Upper lobe of right lung (tissue), 1 donor: ENCODE results near the gene RBFOX1. TPM values are rescaled to one million over a fixed set of nuclear protein-coding genes. Genes with fewer than 3 reads are reported as not detected.

ENCODE experiments used
- ATAC-seq: fragments of 200-7000 bp; cut with Tn5 transposase; one replicate; pipeline ENCODE4 v1.9.1; 2020; ENCODE audit warnings: mild to moderate bottlenecking, moderate library complexity
- DNase-seq: peaks from one replicate; pipeline ENCODE4 v3.0.0-alpha.2; 2020
- H3K27ac ChIP-seq: fragments of 200-600 bp; one replicate; pipeline ENCODE4 v1.8.0; 2022
- H3K27me3 ChIP-seq: fragments of 200-600 bp; one replicate; pipeline ENCODE4 v1.8.0; 2022; ENCODE audit warnings: mild to moderate bottlenecking
- H3K36me3 ChIP-seq: fragments of 200-600 bp; one replicate; pipeline ENCODE4 v1.8.0; 2022
- H3K4me1 ChIP-seq: fragments of 200-600 bp; one replicate; pipeline ENCODE4 v1.8.0; 2022
- H3K4me3 ChIP-seq: fragments of 200-600 bp; one replicate; pipeline ENCODE4 v1.8.0; 2022; ENCODE audit warnings: mild to moderate bottlenecking
- H3K9me3 ChIP-seq: fragments of 200-600 bp; one replicate; pipeline ENCODE4 v1.8.0; 2022
- CTCF ChIP-seq: fragments of 200-600 bp; IDR thresholded peaks from one replicate; pipeline ENCODE4 v1.8.0; 2022; ENCODE audit warnings: antibody characterized with exemption
- intact Hi-C: fragments of 100-400 bp; cut with DNase I; formaldehyde crosslinking; loops from one replicate; pipeline ENCODE4 v1.11.0; 2022
- total RNA-seq: library from RNA; stranded (reverse); fragmentation: NEBNext Ultra II Directional; extraction: Animal tissue kit (Norgen Biotek cat#: 25700); gene quantifications from one replicate; pipeline ENCODE4 v1.2.1, GENCODE V29; 2021
- donor health status: DM: no; HTN: yes; CAD: no; lungs with severe emphysema.

Gene RBFOX1
- total RNA-seq, 1 donor from 2014 or later, result not detected

DNA sequence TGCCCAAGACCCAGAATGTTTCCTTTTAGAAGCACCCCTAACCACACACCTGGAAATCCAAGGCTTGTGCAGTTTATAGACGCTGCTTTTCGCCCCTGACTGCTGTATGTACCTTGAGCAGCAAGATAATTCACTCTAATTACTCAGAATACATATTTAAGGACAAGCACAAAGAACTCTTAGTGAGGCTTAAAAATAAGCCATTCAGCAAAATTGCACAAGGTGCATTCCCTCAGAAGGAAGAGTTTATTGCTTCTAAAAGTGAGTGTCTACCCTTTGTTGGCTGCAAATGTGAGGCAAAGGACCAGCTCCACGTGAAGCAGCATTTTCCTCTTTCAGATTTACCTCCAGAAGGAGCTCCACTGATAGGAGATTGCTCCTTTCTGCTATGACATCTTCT is 208.4 kb downstream of the RBFOX1 start:
- Histone ChIP-seq H3K27ac (no peak overlapping the region), H3K27me3 (no peaks in the 10 kb centered on the region), H3K4me3 (no peak overlapping the region), H3K4me1 (no peaks in the 10 kb centered on the region), H3K9me3 (no peaks in the 10 kb centered on the region), H3K36me3 (no peaks in the 10 kb centered on the region)
- intact Hi-C loops, result no loop called here
- no peak for TF ChIP-seq CTCF
- DNase-seq, result no peak
- no peak for ATAC-seq

DNA sequence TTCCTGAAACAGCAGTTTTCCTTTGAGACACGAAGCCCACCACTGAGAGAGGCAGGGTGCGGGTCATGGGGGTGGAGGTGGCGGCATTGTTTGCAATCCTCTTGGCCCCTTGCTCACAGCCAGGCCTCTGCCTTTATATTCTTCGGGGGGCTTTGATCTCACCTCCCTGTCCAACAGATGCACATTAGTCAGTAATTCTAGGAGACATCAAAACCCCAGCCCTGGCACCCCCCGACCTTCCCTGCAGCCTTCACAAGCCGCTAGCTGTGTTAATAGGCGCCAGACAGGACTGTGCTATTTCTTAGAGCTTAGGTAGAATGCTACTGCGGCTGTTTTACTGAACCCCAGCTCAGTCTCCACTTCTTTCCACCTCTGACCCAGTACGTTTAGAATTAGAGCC is 212.6 kb downstream of the RBFOX1 start:
- H3K27ac ChIP-seq, result no peak overlapping the region
- no peaks in the 10 kb centered on the region for H3K27me3 ChIP-seq
- ATAC-seq (no peak), DNase-seq (no peak)
- H3K36me3 ChIP-seq, result no peaks in the 10 kb centered on the region
- TF ChIP-seq CTCF, result no peak
- no peak overlapping the region for H3K4me3 ChIP-seq
- no peaks in the 10 kb centered on the region for H3K4me1 ChIP-seq
- H3K9me3 ChIP-seq, result no peaks in the 10 kb centered on the region
- intact Hi-C loops, result no loop called here

DNA sequence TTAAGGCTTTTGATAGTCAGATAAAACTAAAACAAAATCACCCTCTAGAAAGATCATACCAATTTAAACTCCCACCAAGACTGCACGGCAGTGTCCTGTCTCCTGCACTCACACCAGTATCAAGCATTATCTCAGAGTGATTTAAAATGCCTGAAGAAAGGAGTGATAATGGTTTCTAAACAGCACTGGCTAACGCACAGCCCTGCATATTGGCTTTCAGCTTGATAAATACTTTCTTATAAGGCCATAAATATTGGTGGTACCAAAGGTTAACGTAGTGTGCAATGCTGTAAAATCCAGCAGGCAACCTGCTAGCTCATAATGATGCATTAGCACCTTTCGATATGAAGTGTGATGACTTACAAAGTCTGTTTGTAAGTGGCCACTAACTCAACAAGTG is 214.3 kb downstream of the RBFOX1 start:
- Histone ChIP-seq H3K4me3 (no peak overlapping the region), H3K27me3 (no peaks in the 10 kb centered on the region), H3K9me3 (no peaks in the 10 kb centered on the region), H3K36me3 (no peaks in the 10 kb centered on the region), H3K4me1 (no peaks in the 10 kb centered on the region), H3K27ac (no peak overlapping the region)
- no peak for TF ChIP-seq CTCF
- ATAC-seq (no peak), DNase-seq (no peak)
- intact Hi-C loops, result no loop called here

GRCh38 chr16:7547736-7548135 is 215.1 kb downstream of the RBFOX1 start:
- Histone ChIP-seq H3K27me3 (no peaks in the 10 kb centered on the region), H3K27ac (no peak overlapping the region), H3K4me1 (no peaks in the 10 kb centered on the region), H3K36me3 (no peaks in the 10 kb centered on the region), H3K4me3 (no peak overlapping the region), H3K9me3 (no peaks in the 10 kb centered on the region)
- ATAC-seq (no peak), DNase-seq (no peak)
- TF ChIP-seq CTCF, result no peak
- intact Hi-C loops, result no loop called here

GRCh38 chr16:7548796-7549318 is 216.2 kb downstream of the RBFOX1 start:
- Histone ChIP-seq H3K36me3 (no peaks in the 10 kb centered on the region), H3K9me3 (no peaks in the 10 kb centered on the region), H3K4me3 (no peak overlapping the region), H3K27me3 (no peaks in the 10 kb centered on the region), H3K27ac (no peak overlapping the region), H3K4me1 (no peaks in the 10 kb centered on the region)
- ATAC-seq, result no peak
- TF ChIP-seq CTCF, result no peak
- intact Hi-C loops, result no loop called here
- DNase-seq, result no peak

DNA sequence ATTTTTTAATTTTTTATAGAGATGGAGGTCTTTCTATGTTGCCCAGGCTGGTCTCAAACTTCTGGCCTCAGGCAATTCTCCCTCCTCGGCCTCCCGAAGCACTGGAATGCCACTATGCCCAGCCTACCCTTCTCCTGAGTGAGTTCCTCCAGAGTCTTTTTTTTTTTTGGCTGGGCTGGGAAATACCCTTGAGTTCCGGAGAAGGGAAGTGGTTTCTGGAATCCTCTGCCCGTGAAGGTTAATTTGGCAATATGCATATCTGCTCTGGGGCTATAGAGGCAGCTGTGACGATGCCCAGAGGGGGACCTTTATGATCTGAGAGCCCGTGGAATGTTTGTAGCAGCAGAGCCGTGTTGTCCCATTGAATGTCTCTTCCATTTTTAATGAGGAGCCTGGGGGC is 217.5 kb downstream of the RBFOX1 start:
- no peak for TF ChIP-seq CTCF
- ATAC-seq (no peak), DNase-seq (no peak)
- no peaks in the 10 kb centered on the region for H3K27me3 ChIP-seq
- H3K27ac ChIP-seq, result no peak overlapping the region
- no peaks in the 10 kb centered on the region for H3K9me3 ChIP-seq
- intact Hi-C loops, result no loop called here
- H3K36me3 ChIP-seq, result no peaks in the 10 kb centered on the region
- no peaks in the 10 kb centered on the region for H3K4me1 ChIP-seq
- no peak overlapping the region for H3K4me3 ChIP-seq
